GM19395 (cell line): ENCODE measurements around the gene VSTM1.

Source experiments
- ATAC-seq: cut with Tn5 transposase; IDR thresholded peaks from one replicate; pipeline ENCODE4 v1.9.1; 2021; ENCODE audit warnings: mild to moderate bottlenecking, moderate library complexity; ENCODE audit not compliant: unreplicated experiment

The VSTM1 gene

GRCh38 chr19:54013866-54014265, 49.8 kb downstream of the VSTM1 start:
- ATAC-seq: no peak

GRCh38 chr19:54011507-54012211, 52.0 kb downstream of the VSTM1 start:
- no peak for ATAC-seq

GRCh38 chr19:54010474-54010873, 53.2 kb downstream of the VSTM1 start:
- no peak for ATAC-seq

- ATAC-seq: no peak
Measured at GRCh38 chr19:54009440-54009839, 54.3 kb downstream of the VSTM1 start.

- ATAC-seq: no peak
Measured at GRCh38 chr19:54002495-54003315, 61.0 kb downstream of the VSTM1 start.

GRCh38 chr19:54001496-54001895, 62.2 kb downstream of the VSTM1 start:
- no peak for ATAC-seq

GRCh38 chr19:53999694-54000093, 64.0 kb downstream of the VSTM1 start:
- no peak for ATAC-seq

- no peak for ATAC-seq
Measured at GRCh38 chr19:53998223-53998622, 65.5 kb downstream of the VSTM1 start.

- ATAC-seq: no peak
Measured at GRCh38 chr19:53994811-53995210, 68.9 kb downstream of the VSTM1 start.

GRCh38 chr19:53993448-53993847, 70.2 kb downstream of the VSTM1 start:
- no peak for ATAC-seq

- no peak for ATAC-seq
Measured at GRCh38 chr19:53992815-53993214, 70.9 kb downstream of the VSTM1 start.

- no peak for ATAC-seq
Measured at GRCh38 chr19:53992211-53992610, 71.5 kb downstream of the VSTM1 start.

- no peak for ATAC-seq
Measured at GRCh38 chr19:53991224-53992113, 72.2 kb downstream of the VSTM1 start, which contains the start of gene CACNG6. Gene CACNG6, plus strand, starts transcription at chr19:53991637. Its CDS starts 1,241 bp downstream, at chr19:53992878.
